Left renal pelvis (tissue), 4 donors: ENCODE results near the gene FHDC1. TPM values are rescaled to one million over a fixed set of nuclear protein-coding genes. Genes with fewer than 3 reads are reported as not detected.

Experiments
- DNase-seq, 4 donors: peaks; one replicate each; pipeline ENCODE4 v3.0.0-alpha.2; 2013; ENCODE audit warnings: low read depth in 4 of 4, low spot score in 3 of 4
- polyA plus RNA-seq, 4 donors: library from polyadenylated mRNA; unstranded; fragments of 120-200 nt; gene quantifications; one replicate each; pipeline ENCODE4 v1.2.1, GENCODE V29; 2013; ENCODE audit not compliant: insufficient read length in 4 of 4

FHDC1 gene
- polyA plus RNA-seq, 4 donors: 4.2 to 8.1 (median 4.9) TPM

- no peak for DNase-seq
Measured at GRCh38 chr4:153028535-153028934, 92.4 kb downstream of the FHDC1 start.

Other genes starting within 250 kb of the FHDC1 start
- gene TIGD4, start 156.6 kb upstream of the FHDC1 start, polyA plus RNA-seq: 1 to 10 TPM in 3 of 4 donors, under 1 TPM in 1; 0.93 to 2.4 (median 2.0) TPM
- gene ARFIP1, start 156.4 kb upstream of the FHDC1 start, polyA plus RNA-seq: 10 to 100 TPM; 38.7 to 55.5 (median 46.8) TPM